B cell (primary cell): ENCODE data around the gene RTL9. TPM values are rescaled to one million over a fixed set of nuclear protein-coding genes. Genes with fewer than 3 reads are reported as not detected.

Experiments used
- ATAC-seq: fragments of 200-7000 bp; cut with Tn5 transposase; one replicate; pipeline ENCODE4 v1.10.0; 2021; ENCODE audit warnings: low read depth, mild to moderate bottlenecking, moderate number of reproducible peaks, moderate library complexity
- CTCF ChIA-PET: fragments of 350-600 bp; sonication (Branson Sonifier 250); formaldehyde crosslinking; loops from one replicate; lab custom pipeline; 2021; ENCODE audit warnings: antibody characterized with exemption, inconsistent platforms; lab: Charles Lee
- POLR2A ChIA-PET: fragments of 350-600 bp; sonication (Branson Sonifier 250); formaldehyde crosslinking; loops from one replicate; lab custom pipeline; 2021; ENCODE audit warnings: antibody characterized with exemption; lab: Charles Lee
- DNase-seq: peaks from one replicate; pipeline ENCODE4 v3.0.0; 2013
- H2AFZ ChIP-seq: 2 replicates; pipeline ENCODE4 v1.6.1; 2012; ENCODE audit warnings: mild to moderate bottlenecking, low read depth, low read length; ENCODE audit not compliant: insufficient read depth, poor library complexity, severe bottlenecking
- H3K27ac ChIP-seq, 2 donors: 1 replicate in 1 of 2; 2 replicates in 1 of 2; pipeline ENCODE4 v1.5.1; 2012 to 2013; ENCODE audit warnings: low read length in 2 of 2, mild to moderate bottlenecking in 2 of 2, moderate library complexity in 1 of 2
- H3K27me3 ChIP-seq, 4 experiments: fragments of 200-600 bp in 1 of 4; sonication (generic) in 1 of 4; replicated peaks in 1 of 4; 1 replicate in 2 of 4; 2 replicates in 2 of 4; pipeline versions ENCODE4 v1.6.1 to v1.7.0; 2013 to 2016; ENCODE audit warnings: low read length in 3 of 4, mild to moderate bottlenecking in 2 of 4, mixed read lengths in 1 of 4, moderate library complexity in 1 of 4; ENCODE audit not compliant: insufficient read depth in 4 of 4, control insufficient read depth in 3 of 4; ENCODE audit errors: control extremely low read depth in 1 of 4
- H3K36me3 ChIP-seq, 2 experiments: replicated peaks in 1 of 2; 1 replicate in 1 of 2; 2 replicates in 1 of 2; pipeline versions ENCODE4 v1.6.1 to v1.7.1; 2013; ENCODE audit warnings: low read length in 1 of 2; ENCODE audit not compliant: insufficient read depth in 2 of 2, control insufficient read depth in 1 of 2; ENCODE audit errors: control extremely low read depth in 1 of 2, extremely low read depth in 1 of 2
- H3K4me1 ChIP-seq, 2 donors: fragments of 200-600 bp in 1 of 2; sonication (generic) in 1 of 2; 1 replicate in 1 of 2; 2 replicates in 1 of 2; pipeline versions ENCODE4 v1.5.1 to v1.6.1; 2013 to 2017; ENCODE audit warnings: low read length in 2 of 2; ENCODE audit not compliant: control insufficient read depth in 2 of 2, insufficient read depth in 2 of 2
- H3K4me2 ChIP-seq: replicated peaks from 2 replicates; pipeline ENCODE3; 2012; ENCODE audit warnings: mild to moderate bottlenecking, low read depth, low read length; ENCODE audit not compliant: poor library complexity, severe bottlenecking
- H3K4me3 ChIP-seq, 5 experiments: fragments of 200-600 bp in 1 of 5; sonication (generic) in 1 of 5; 1 replicate in 3 of 5; 2 replicates in 2 of 5; pipeline versions ENCODE4 v1.5.1 to v1.7.0; 2011 to 2016; ENCODE audit warnings: low read length in 4 of 5, mild to moderate bottlenecking in 4 of 5, low read depth in 2 of 5, control low read depth in 1 of 5, moderate library complexity in 1 of 5; ENCODE audit not compliant: insufficient read depth in 1 of 5; ENCODE audit errors: control extremely low read depth in 1 of 5, extremely low read depth in 1 of 5
- H3K79me2 ChIP-seq: fragments of 200-600 bp; sonication (generic); one replicate; pipeline ENCODE4 v1.6.0; 2016; ENCODE audit warnings: low read length; ENCODE audit not compliant: control insufficient read depth, insufficient read depth
- H3K9ac ChIP-seq: fragments of 200-600 bp; sonication (generic); 2 replicates; pipeline ENCODE4 v1.6.1; 2017; ENCODE audit warnings: mild to moderate bottlenecking, low read length, moderate library complexity
- H3K9me3 ChIP-seq, 3 donors: one replicate each; pipeline versions ENCODE4 v1.6.1 to v1.7.1; 2013; ENCODE audit warnings: low read length in 2 of 3; ENCODE audit not compliant: control insufficient read depth in 2 of 3, insufficient read depth in 1 of 3; ENCODE audit errors: control extremely low read depth in 1 of 3
- H4K20me1 ChIP-seq: 2 replicates; pipeline ENCODE4 v1.6.0; 2012; ENCODE audit warnings: mild to moderate bottlenecking, low read length; ENCODE audit not compliant: insufficient read depth, control insufficient read depth, poor library complexity, severe bottlenecking
- H3K27ac Mint-ChIP-seq: one replicate; pipeline ENCODE4 v1.8.0; 2021; ENCODE audit warnings: mixed read lengths
- H3K27me3 Mint-ChIP-seq: one replicate; pipeline ENCODE4 v1.8.0; 2021; ENCODE audit warnings: mixed read lengths
- H3K4me1 Mint-ChIP-seq: one replicate; pipeline ENCODE4 v1.8.0; 2021; ENCODE audit warnings: mixed read lengths
- H3K4me3 Mint-ChIP-seq: one replicate; pipeline ENCODE4 v1.8.0; 2021; ENCODE audit warnings: mixed read lengths
- H3K9me3 Mint-ChIP-seq: one replicate; pipeline ENCODE4 v1.8.0; 2022; ENCODE audit warnings: mixed read lengths; ENCODE audit not compliant: insufficient read depth
- CTCF ChIP-seq: fragments of 200-600 bp; IDR thresholded peaks from one replicate; pipeline ENCODE4 v1.8.0; 2022; ENCODE audit warnings: antibody characterized with exemption, mild to moderate bottlenecking
- EZH2 ChIP-seq: IDR thresholded peaks from 2 replicates; pipeline ENCODE4 v1.6.1; 2012; ENCODE audit warnings: borderline replicate concordance, low read depth, mild to moderate bottlenecking, moderate library complexity, low read length; ENCODE audit not compliant: insufficient read depth, poor library complexity, severe bottlenecking
- whole genome bisulfite sequencing: methylation state at CpG from one replicate; pipeline ENCODE4 v1.1.5; 2013; ENCODE audit warnings: missing lambda C conversion rate; ENCODE audit not compliant: insufficient coverage; 5-methylcytosine and 5-hydroxymethylcytosine counted together
- intact Hi-C: fragments of 100-400 bp; cut with micrococcal nuclease; formaldehyde crosslinking; loops from one replicate; pipeline ENCODE4 v1.10.0; 2022
- polyA plus RNA-seq: library from polyadenylated mRNA; depleted of rRNA; stranded (reverse); fragments of >200 nt; gene quantifications from 2 replicates; pipeline ENCODE4 v1.2.3, GENCODE V29; 2012
- total RNA-seq, 2 donors: library from RNA; stranded (reverse); fragments of 120-200 nt in 1 of 2; gene quantifications; 1 replicate in 1 of 2; 2 replicates in 1 of 2; pipeline versions ENCODE4 v1.2.3 to v1.2.4, GENCODE V29; 2013 to 2022

The RTL9 gene
- total and polyA plus RNA-seq, 2 donors (not counting 1 experiment from before 2014, with no cell fraction given): not detected

DNA sequence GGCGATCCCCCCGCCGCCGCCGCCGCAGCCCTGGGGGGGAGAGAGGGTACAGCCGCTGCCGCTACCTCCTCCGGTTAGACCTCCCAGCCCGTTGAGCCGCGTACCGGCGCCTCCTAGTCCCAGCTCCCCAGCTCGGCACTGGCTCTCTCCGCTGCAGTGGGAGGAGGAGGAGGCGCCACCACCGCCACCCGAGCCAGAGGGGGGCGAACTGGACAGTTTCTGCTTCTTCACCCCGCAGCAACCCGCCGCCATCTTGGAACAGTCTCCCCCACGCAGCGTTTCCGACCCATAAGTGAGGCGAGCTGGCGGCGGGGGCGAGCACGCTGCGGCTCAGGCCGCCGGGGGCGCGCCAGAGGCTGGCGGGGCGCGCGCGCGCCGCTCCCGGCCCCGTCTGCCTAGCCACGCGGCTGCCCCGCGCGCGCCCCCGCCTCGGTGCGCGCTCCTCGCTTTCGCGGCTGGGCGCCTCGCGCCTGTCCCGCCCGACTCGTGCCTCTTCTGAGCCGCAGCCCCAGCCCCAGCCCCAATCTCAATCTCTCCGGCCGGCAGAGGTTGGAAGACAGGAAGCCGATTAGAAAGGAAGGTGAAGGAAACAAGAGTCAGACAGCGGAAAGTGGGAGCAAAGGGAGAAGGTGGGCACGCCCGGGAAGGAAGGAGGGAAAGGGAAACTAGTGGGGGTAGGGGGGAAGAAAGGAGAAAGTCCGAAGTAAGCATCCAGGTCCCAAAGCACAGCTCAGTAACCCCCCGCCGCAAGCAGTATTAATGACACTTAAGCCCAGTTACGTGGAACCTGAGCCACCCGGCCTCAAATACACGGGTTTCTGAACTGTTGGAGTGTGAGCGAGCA, 40.6 kb upstream of the RTL9 start, which contains the start of gene AMMECR1:
Gene AMMECR1 (minus strand): TSS at position 266 of the 844 bp plus-strand sequence. CDS start 14 bp downstream, at position 252.
- Histone ChIP-seq H2AFZ (peak within 1 kb of the TSS; percentile 86), H3K4me1 (peaks cover 7 to 14% of the 10 kb centered on the region in 2 donors), H3K79me2 (peaks cover 34% of the 10 kb centered on the region), H3K9me3 (no peaks in the 10 kb centered on the region), H3K9ac (peak within 1 kb of the TSS; percentile 81), H3K27ac (peak within 1 kb of the TSS; percentile 84 to 85), H4K20me1 (no peaks in the 10 kb centered on the region), H3K4me3 (peak within 1 kb of the TSS; percentile 52 to 93 (median 77)), H3K4me2 (peak within 1 kb of the TSS; percentile 74), H3K27me3 (no peaks in the 10 kb centered on the region), H3K36me3 (no peaks in the 10 kb centered on the region)
- Mint-ChIP-seq H3K27ac (peak within 1 kb of the TSS; percentile 98), H3K9me3 (no peaks in the 10 kb centered on the region), H3K4me1 (peaks cover 35% of the 10 kb centered on the region), H3K4me3 (peak within 1 kb of the TSS; percentile 96), H3K27me3 (no peaks in the 10 kb centered on the region)
- CTCF ChIA-PET: interaction anchor here (1.3 to 1.4 kb wide), 2 partner anchors 157 to 605 kb away, joined by 4 to 5 read pairs; no protein-coding TSS in a partner anchor
- ATAC-seq (peak; percentile 81), DNase-seq (peak; percentile 90)
- POLR2A ChIA-PET: interaction anchor here (0.5 to 2.1 kb wide), 3 partner anchors 315 to 586 kb away, joined by 3 to 5 read pairs (median 3); partner anchors contain the start of genes ACSL4 and TMEM164
- intact Hi-C loops: loop anchor here (1.0 to 5.0 kb wide), 7 partner anchors 94 to 1364 kb away; partner anchors contain the start of genes ACSL4, ALG13 and TMEM164
- no peak for TF ChIP-seq CTCF
- TF ChIP-seq EZH2: no peak
- under 1% methylated on average over 43 of the region's 78 CpGs for whole genome bisulfite sequencing
